OCI-LY7 (cell line): ENCODE measurements around the gene CYP8B1.

ENCODE experiments used
- CTCF ChIP-seq: fragments of 200-600 bp; sonication (generic); conservative IDR thresholded peaks from 2 replicates; pipeline ENCODE4 v1.5.1; 2014; ENCODE audit warnings: mild to moderate bottlenecking, antibody characterized with exemption, low read length, moderate library complexity, mixed read lengths
- EZH2phosphoT487 ChIP-seq: fragments of 200-600 bp; sonication (generic); IDR thresholded peaks from 2 replicates; pipeline ENCODE4 v1.6.1; 2018; ENCODE audit warnings: low read depth, borderline replicate concordance, mild to moderate bottlenecking, mixed run types, antibody characterized with exemption, low read length, moderate library complexity, mixed read lengths

DNA sequence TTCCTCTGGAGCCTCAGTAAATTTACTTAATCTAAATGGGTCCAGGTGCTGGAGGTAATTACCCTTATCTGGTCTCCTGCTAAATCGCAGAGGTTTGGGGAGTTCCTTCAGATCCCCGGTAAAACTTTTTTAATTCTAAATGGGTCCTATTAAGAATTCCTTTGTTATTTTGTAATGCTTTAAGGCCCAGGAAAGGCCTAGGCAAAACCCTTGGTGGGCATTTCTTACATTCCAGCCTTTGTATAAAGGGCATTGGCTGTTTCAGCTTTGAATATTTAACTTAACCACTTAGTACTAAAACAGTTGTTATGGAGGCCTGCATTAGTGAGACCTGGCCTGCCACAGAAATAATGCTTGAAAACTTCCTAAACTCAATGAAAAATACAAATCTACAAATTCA lies 15.4 kb upstream of the CYP8B1 start:
- TF ChIP-seq CTCF (no peak), EZH2phosphoT487 (no peak)
